Choroid plexus epithelial cell (primary cell): Measurements from ENCODE around the gene ISM1.
A peak's percentile ranks its signal among the peaks of the same experiment; 100 is the strongest.

Experiments
- DNase-seq: peaks from one replicate; pipeline ENCODE4 v3.0.0-alpha.2; 2010; ENCODE audit warnings: low read depth
- H3K4me3 ChIP-seq: 2 replicates; pipeline ENCODE4 v1.5.1; 2011; ENCODE audit warnings: low read depth, mild to moderate bottlenecking, control low read depth, low read length, moderate library complexity
- CTCF ChIP-seq: conservative IDR thresholded peaks from 2 replicates; pipeline ENCODE4 v1.5.1; 2011; ENCODE audit warnings: low read depth, mild to moderate bottlenecking, control low read depth, inconsistent platforms, low read length, moderate library complexity

The ISM1 gene

GRCh38 chr20:13321416-13321815 is 100.3 kb downstream of the ISM1 start:
- TF ChIP-seq CTCF, result no peak
- DNase-seq, result no peak
- H3K4me3 ChIP-seq, result no peak overlapping the region

GRCh38 chr20:13322198-13322597 is 101.1 kb downstream of the ISM1 start:
- DNase-seq, result no peak
- TF ChIP-seq CTCF, result no peak
- no peak overlapping the region for H3K4me3 ChIP-seq

- TF ChIP-seq CTCF, result no peak
- H3K4me3 ChIP-seq, result no peak overlapping the region
- DNase-seq, result no peak
Measured at GRCh38 chr20:13322621-13323020, 101.5 kb downstream of the ISM1 start.

GRCh38 chr20:13325033-13325432 is 104.0 kb downstream of the ISM1 start:
- peak; percentile 61 for DNase-seq
- no peak overlapping the region for H3K4me3 ChIP-seq
- TF ChIP-seq CTCF, result peak; percentile 79

GRCh38 chr20:13325796-13326340 is 104.8 kb downstream of the ISM1 start:
- no peak for TF ChIP-seq CTCF
- H3K4me3 ChIP-seq, result no peak overlapping the region
- no peak for DNase-seq

GRCh38 chr20:13331536-13331935 is 110.5 kb downstream of the ISM1 start:
- DNase-seq, result peak; percentile 37
- no peak overlapping the region for H3K4me3 ChIP-seq
- TF ChIP-seq CTCF, result no peak

- no peak for DNase-seq
- no peak overlapping the region for H3K4me3 ChIP-seq
- TF ChIP-seq CTCF, result no peak
Measured at GRCh38 chr20:13333036-13333435, 112.0 kb downstream of the ISM1 start.
